Sigmoid colon (tissue), 7 donors: Measurements from ENCODE around the gene ARL9. TPM values are rescaled to one million over a fixed set of nuclear protein-coding genes. Genes with fewer than 3 reads are reported as not detected.

ENCODE experiments used
- DNase-seq: peaks from one replicate; pipeline ENCODE4 v3.0.0-alpha.2; 2019
- H3K27ac ChIP-seq, 4 donors: fragments of 200-600 bp; sonication (generic); one replicate each; pipeline ENCODE4 v1.5.1; 2016 to 2019; ENCODE audit warnings: mild to moderate bottlenecking in 1 of 4
- H3K27me3 ChIP-seq, 3 donors: fragments of 200-600 bp; sonication (generic); one replicate each; pipeline ENCODE4 v1.5.1; 2019; ENCODE audit warnings: mild to moderate bottlenecking in 1 of 3
- H3K36me3 ChIP-seq, 4 donors: fragments of 200-600 bp; sonication (generic); one replicate each; pipeline ENCODE4 v1.5.1; 2016 to 2019
- H3K4me1 ChIP-seq, 4 donors: fragments of 200-600 bp; sonication (generic); one replicate each; pipeline ENCODE4 v1.5.1; 2017 to 2019
- H3K4me3 ChIP-seq, 4 donors: fragments of 200-600 bp; sonication (generic); one replicate each; pipeline ENCODE4 v1.5.1; 2017 to 2019; ENCODE audit warnings: mild to moderate bottlenecking in 2 of 4, moderate library complexity in 1 of 4
- H3K9me3 ChIP-seq, 4 donors: fragments of 200-600 bp in 3 of 4; sonication (generic) in 3 of 4; one replicate each; pipeline versions ENCODE4 v1.5.1 to v1.6.1; 2013 to 2019
- EP300 ChIP-seq, 4 donors: sonication (generic); formaldehyde crosslinking; IDR thresholded peaks; one replicate each; pipeline ENCODE4 v1.6.1; 2017; ENCODE audit warnings: antibody characterized with exemption in 4 of 4
- POLR2A ChIP-seq, 2 donors: fragments of 450-650 bp; IDR thresholded peaks; one replicate each; pipeline ENCODE4 v1.6.1; 2016; ENCODE audit warnings: antibody characterized with exemption in 2 of 2, mild to moderate bottlenecking in 2 of 2, moderate library complexity in 2 of 2
- POLR2AphosphoS5 ChIP-seq, 4 donors: sonication (generic); formaldehyde crosslinking; IDR thresholded peaks; one replicate each; pipeline ENCODE4 v1.6.1; 2017; ENCODE audit warnings: antibody characterized with exemption in 4 of 4
- WGBS, 2 donors: extraction: QIAGEN DNeasy Blood & Tissue Kit; methylation state at CpG; one replicate each; pipeline ENCODE4 v1.1.7; 2013; 5-methylcytosine and 5-hydroxymethylcytosine counted together
- intact Hi-C: fragments of 100-400 bp; cut with DNase I; formaldehyde crosslinking; loops from one replicate; pipeline ENCODE4 v1.15.1; 2023
- polyA plus RNA-seq, 3 donors: library from polyadenylated mRNA; stranded (reverse); fragments of 200-250 nt; gene quantifications; one replicate each; pipeline ENCODE4 v1.2.3, GENCODE V29; 2013
- total RNA-seq, 4 donors: library from RNA; depleted of rRNA; stranded (reverse); fragments of >200 nt; gene quantifications; one replicate each; pipeline ENCODE4 v1.1.0, GENCODE V29; 2016
- TF ChIP-seq, protein P1 (sequence below), 4 experiments: fragments of 450-650 bp in 3 of 4; fragments of 200-600 bp in 1 of 4; IDR thresholded peaks; one replicate each; pipeline ENCODE4 v1.5.1; 2016 to 2019; ENCODE audit warnings: antibody characterized with exemption in 4 of 4, mild to moderate bottlenecking in 3 of 4, moderate library complexity in 2 of 4
- donor health status: healthy with polysubstance abuse.
- donor health status: Bipolar disorder and iron deficiency.
- donor health status: healthy.

Gene ARL9, protein sequence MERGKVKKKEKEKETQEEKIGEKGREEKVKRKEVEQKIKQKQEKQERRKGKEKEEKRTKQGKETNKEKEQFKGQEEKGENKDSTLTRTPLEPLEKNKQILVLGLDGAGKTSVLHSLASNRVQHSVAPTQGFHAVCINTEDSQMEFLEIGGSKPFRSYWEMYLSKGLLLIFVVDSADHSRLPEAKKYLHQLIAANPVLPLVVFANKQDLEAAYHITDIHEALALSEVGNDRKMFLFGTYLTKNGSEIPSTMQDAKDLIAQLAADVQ
- total RNA-seq (1 to 10 TPM in 1 of 4 donors, under 1 TPM in 2, not detected in 1; 0.54 to 1.1 (median 0.66) TPM), polyA plus RNA-seq (under 1 TPM in 1 of 3 donors, not detected in 2; 0.47 TPM)

DNA sequence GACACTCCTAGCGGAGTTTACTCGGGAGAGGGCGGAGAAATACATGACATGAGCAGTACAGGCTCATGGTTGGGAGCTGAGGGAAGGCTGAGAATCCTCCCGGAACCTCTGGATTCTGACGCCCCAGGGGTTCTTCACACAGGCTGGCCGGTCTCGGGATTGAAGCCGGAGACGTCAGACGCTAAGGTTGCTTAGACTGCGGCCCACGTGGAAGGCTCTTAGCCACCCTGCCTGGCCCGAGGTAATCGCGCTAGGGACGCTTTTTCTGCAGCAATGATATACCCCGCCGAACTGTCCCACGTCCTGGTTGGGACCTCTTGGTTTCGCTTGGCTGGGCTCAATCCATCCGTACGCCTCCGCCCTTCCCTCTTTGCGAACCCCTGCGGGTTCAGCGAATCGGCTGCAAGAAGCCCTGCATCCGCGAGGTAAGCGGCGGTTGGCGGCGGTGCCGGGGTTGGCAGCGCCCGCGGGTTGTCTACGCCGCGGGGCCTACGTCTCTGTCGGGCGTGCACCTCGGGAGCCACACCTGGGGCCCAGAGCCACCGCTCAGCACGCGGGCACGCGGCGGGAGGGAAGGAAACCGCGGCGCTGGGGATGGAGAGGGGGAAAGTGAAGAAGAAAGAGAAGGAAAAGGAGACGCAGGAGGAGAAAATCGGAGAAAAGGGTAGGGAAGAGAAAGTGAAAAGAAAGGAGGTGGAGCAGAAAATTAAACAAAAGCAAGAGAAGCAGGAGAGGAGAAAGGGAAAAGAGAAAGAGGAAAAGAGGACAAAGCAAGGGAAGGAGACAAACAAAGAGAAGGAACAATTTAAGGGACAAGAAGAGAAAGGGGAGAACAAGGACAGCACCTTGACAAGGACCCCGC is at the start of gene ARL9:
ARL9 (plus strand) TSS at position 523 of the 862 bp plus-strand sequence; CDS start at position 595, 72 bp downstream.
- no peaks in the 10 kb centered on the region for H3K27me3 ChIP-seq
- H3K27ac ChIP-seq = peak within 1 kb of the TSS; percentile 62 to 73 (median 64)
- 4 to 6% methylated on average over 56 of the region's 56 CpGs for WGBS, 2 donors
- TF ChIP-seq EP300 (IDR thresholded peaks at IDR 0.05) = no peak
- TF ChIP-seq POLR2AphosphoS5 (IDR thresholded peaks at IDR 0.05) = peak in 1 of 4 donors; percentile 37
- H3K9me3 ChIP-seq = no peaks in the 10 kb centered on the region
- H3K4me3 ChIP-seq = peak within 1 kb of the TSS; percentile 41 to 62 (median 58)
- peak; percentile 78 for DNase-seq
- H3K4me1 ChIP-seq = peaks cover 0 to 18% (median 12%) of the 10 kb centered on the region in 4 donors
- peaks cover 0 to 34% (median 2%) of the 10 kb centered on the region in 4 donors for H3K36me3 ChIP-seq
- intact Hi-C loops = loop anchor here (2.0 to 5.0 kb wide), 3 partner anchors 25 to 297 kb away; partner anchors contain the start of gene SRP72

DNA sequence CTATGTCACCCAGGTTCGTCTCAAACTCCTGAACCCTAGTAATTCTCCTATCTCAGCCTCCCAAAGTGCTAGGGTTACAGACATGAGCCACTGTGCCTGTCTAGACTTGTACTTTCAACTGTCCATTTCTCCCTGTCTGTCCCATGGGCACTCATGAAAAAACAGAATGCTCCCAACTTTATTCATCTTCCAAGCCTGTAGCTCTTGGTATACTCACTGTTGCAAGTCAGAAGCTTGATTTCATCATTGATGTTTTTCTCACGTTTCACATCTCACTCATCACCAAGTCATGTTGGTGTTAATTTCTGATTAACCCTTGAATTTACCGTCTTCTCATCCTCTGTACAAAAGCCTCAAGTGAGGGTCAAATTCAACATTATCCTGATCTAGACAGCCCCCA is 45.5 kb upstream of the ARL9 start:
- H3K4me3 ChIP-seq = no peak overlapping the region
- peaks cover 0 to 13% (median 4%) of the 10 kb centered on the region in 4 donors for H3K4me1 ChIP-seq
- H3K27me3 ChIP-seq = no peaks in the 10 kb centered on the region
- intact Hi-C loops = no loop called here
- 85 to 86% methylated on average over 3 of the region's 3 CpGs for WGBS, 2 donors
- TF ChIP-seq, protein P1, sequence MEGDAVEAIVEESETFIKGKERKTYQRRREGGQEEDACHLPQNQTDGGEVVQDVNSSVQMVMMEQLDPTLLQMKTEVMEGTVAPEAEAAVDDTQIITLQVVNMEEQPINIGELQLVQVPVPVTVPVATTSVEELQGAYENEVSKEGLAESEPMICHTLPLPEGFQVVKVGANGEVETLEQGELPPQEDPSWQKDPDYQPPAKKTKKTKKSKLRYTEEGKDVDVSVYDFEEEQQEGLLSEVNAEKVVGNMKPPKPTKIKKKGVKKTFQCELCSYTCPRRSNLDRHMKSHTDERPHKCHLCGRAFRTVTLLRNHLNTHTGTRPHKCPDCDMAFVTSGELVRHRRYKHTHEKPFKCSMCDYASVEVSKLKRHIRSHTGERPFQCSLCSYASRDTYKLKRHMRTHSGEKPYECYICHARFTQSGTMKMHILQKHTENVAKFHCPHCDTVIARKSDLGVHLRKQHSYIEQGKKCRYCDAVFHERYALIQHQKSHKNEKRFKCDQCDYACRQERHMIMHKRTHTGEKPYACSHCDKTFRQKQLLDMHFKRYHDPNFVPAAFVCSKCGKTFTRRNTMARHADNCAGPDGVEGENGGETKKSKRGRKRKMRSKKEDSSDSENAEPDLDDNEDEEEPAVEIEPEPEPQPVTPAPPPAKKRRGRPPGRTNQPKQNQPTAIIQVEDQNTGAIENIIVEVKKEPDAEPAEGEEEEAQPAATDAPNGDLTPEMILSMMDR (IDR thresholded peaks at IDR 0.05) = no peak
- TF ChIP-seq POLR2A (IDR thresholded peaks at IDR 0.05) = no peak
- no peak for TF ChIP-seq POLR2AphosphoS5 (IDR thresholded peaks at IDR 0.05)
- TF ChIP-seq EP300 (IDR thresholded peaks at IDR 0.05) = no peak
- no peak overlapping the region for H3K27ac ChIP-seq
- peaks cover 0 to 60% (median 13%) of the 10 kb centered on the region in 4 donors for H3K36me3 ChIP-seq
- no peak for DNase-seq
- no peaks in the 10 kb centered on the region for H3K9me3 ChIP-seq

DNA sequence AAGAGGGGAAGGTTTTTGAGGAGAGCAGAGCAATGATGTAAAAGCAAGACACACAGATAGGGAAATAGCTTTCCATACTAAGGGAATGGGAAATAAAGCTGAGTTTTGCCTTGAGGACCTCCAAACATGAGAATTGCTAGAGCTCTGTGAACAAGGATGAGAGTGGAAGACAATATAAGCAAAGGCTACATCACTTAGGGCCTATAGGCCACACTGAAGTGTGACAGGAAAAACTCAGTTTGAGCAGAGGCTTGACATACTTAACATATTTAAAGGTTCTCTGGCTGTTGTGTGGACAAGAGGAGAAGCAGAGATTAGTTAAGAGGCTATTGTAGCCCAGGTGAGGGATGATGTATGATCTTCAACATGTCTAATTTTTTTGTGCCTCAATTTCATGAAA is 43.4 kb upstream of the ARL9 start:
- Histone ChIP-seq H3K36me3 (peaks cover 0 to 44% (median 12%) of the 10 kb centered on the region in 4 donors), H3K27ac (no peak overlapping the region), H3K4me3 (no peak overlapping the region), H3K27me3 (no peaks in the 10 kb centered on the region), H3K9me3 (no peaks in the 10 kb centered on the region), H3K4me1 (peaks cover 0 to 28% (median 19%) of the 10 kb centered on the region in 4 donors)
- no peak for TF ChIP-seq POLR2A (IDR thresholded peaks at IDR 0.05)
- TF ChIP-seq POLR2AphosphoS5 (IDR thresholded peaks at IDR 0.05) = no peak
- TF ChIP-seq EP300 (IDR thresholded peaks at IDR 0.05) = no peak
- TF ChIP-seq, protein P1 (IDR thresholded peaks at IDR 0.05) = no peak
- no peak for DNase-seq
- intact Hi-C loops = no loop called here

DNA sequence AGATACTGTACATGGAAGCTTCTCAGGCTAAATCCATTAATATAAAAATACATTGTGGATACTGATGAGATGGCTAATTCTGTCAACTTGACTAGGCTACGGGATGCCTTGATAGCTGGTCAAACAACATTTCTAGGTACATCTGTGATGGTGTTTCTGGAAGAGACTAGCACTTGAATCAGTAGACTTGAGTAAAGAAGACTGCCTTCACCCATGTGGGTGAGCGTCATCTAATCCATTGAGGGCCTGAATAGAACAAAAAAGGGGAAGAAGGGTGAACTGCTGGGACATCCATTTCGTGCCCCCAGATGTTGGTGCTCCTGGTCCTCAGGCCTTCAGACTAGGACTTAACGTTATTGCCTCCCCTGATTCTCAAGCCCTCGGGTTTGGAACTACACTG is 41.9 kb upstream of the ARL9 start:
- Histone ChIP-seq H3K36me3 (peaks cover 0 to 43% (median 10%) of the 10 kb centered on the region in 4 donors), H3K4me3 (no peak overlapping the region), H3K9me3 (no peaks in the 10 kb centered on the region), H3K27ac (no peak overlapping the region), H3K27me3 (no peaks in the 10 kb centered on the region), H3K4me1 (peaks cover 0 to 35% (median 26%) of the 10 kb centered on the region in 4 donors)
- WGBS, 2 donors = 93 to 94% methylated on average over 5 of the region's 5 CpGs
- intact Hi-C loops = no loop called here
- no peak for DNase-seq
- TF ChIP-seq, protein P1 (IDR thresholded peaks at IDR 0.05) = no peak
- TF ChIP-seq EP300 (IDR thresholded peaks at IDR 0.05) (no peak), POLR2A (IDR thresholded peaks at IDR 0.05) (no peak)

DNA sequence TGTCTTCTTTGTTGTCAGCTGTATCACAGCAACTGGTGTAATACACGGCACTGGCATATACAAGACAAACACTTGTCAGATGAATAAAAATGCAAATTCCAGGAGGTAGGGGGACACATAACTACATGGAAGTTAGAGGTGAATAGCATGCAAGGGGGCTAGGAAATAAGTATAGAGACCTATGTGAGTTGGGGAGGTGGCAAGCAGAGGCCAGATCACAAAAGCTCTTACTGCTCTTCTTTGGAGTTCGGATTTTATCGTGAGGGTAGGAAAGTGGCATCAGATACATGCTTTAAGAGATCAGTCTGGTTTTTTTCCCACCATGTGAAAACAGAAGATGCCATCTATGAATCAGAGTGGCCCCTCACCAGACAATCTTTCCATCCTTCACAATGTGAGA is 41.0 kb upstream of the ARL9 start:
- Histone ChIP-seq H3K4me3 (no peak overlapping the region), H3K27ac (no peak overlapping the region), H3K9me3 (no peaks in the 10 kb centered on the region), H3K4me1 (peaks cover 0 to 44% (median 33%) of the 10 kb centered on the region in 4 donors), H3K36me3 (peaks cover 0 to 37% (median 10%) of the 10 kb centered on the region in 4 donors), H3K27me3 (no peaks in the 10 kb centered on the region)
- TF ChIP-seq POLR2AphosphoS5 (IDR thresholded peaks at IDR 0.05) (no peak), EP300 (IDR thresholded peaks at IDR 0.05) (no peak), POLR2A (IDR thresholded peaks at IDR 0.05) (no peak)
- TF ChIP-seq, protein P1 (IDR thresholded peaks at IDR 0.05) = no peak
- intact Hi-C loops = no loop called here
- 78 to 83% methylated on average over 3 of the region's 3 CpGs for WGBS, 2 donors
- DNase-seq = no peak
